Prostate gland (tissue), 2 donors: ENCODE measurements around the gene NOLC1.

Experiments used
- POLR2A ChIP-seq: fragments of 450-650 bp; IDR thresholded peaks from one replicate; pipeline ENCODE4 v1.6.1; 2016; ENCODE audit warnings: antibody characterized with exemption, mild to moderate bottlenecking
- TF ChIP-seq, protein P1 (sequence below), 4 experiments: fragments of 200-600 bp in 2 of 4; fragments of 450-650 bp in 2 of 4; sonication (generic) in 2 of 4; IDR thresholded peaks; 1 replicate in 3 of 4; 2 replicates in 1 of 4; pipeline ENCODE4 v1.5.1; 2016 to 2019; ENCODE audit warnings: antibody characterized with exemption in 4 of 4, mild to moderate bottlenecking in 2 of 4, moderate library complexity in 2 of 4

DNA sequence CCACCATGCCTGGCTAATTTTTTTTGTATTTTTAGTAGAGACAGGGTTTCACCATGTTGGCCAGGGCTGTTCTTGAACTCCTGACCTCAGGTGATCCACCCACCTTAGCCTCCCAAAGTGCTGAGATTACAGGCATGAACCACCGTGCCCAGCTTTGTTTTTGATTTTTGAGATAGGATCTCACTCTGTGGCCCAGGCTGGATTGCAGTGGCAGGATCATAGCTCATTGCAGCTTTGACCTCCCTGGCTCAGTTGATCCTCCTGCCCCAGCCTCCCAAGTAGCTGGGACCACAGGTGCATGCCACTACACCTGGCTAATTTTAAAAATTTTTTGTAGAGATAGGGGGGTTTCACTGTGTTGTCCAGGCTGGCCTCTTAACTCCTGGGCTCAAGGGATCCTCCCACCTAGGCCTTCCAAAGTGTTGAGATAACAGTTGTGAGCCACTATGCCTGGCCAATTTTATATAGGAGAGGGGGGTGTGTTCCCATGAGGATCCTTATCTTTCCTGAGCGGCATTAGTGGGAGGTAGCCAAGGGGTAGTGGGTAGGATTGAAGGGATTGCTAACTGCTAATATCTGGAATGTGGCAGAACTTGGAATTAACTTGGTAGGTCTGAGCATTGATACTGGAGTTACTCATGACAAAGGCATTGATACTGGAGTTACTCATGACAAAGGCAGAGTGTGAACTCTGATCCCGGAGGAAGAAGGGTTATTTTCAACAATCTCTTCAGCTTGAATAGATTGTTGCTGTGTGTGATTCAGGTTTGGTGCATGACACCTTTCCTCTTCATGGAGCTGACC lies 1.0 kb upstream of the NOLC1 start:
- TF ChIP-seq, protein P1, sequence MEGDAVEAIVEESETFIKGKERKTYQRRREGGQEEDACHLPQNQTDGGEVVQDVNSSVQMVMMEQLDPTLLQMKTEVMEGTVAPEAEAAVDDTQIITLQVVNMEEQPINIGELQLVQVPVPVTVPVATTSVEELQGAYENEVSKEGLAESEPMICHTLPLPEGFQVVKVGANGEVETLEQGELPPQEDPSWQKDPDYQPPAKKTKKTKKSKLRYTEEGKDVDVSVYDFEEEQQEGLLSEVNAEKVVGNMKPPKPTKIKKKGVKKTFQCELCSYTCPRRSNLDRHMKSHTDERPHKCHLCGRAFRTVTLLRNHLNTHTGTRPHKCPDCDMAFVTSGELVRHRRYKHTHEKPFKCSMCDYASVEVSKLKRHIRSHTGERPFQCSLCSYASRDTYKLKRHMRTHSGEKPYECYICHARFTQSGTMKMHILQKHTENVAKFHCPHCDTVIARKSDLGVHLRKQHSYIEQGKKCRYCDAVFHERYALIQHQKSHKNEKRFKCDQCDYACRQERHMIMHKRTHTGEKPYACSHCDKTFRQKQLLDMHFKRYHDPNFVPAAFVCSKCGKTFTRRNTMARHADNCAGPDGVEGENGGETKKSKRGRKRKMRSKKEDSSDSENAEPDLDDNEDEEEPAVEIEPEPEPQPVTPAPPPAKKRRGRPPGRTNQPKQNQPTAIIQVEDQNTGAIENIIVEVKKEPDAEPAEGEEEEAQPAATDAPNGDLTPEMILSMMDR (IDR thresholded peaks at IDR 0.05) = no peak
- no peak for TF ChIP-seq POLR2A
